WTC11 (cell line): Measurements from ENCODE around the gene CARD11.

Experiments
- CDX4 ChIP-seq: fragments of 250-450 bp; sonication (Bioruptor Pico); IDR thresholded peaks from 2 replicates; pipeline ENCODE4 v1.9.0; 2021; ENCODE audit warnings: moderate library complexity, mild to moderate bottlenecking, inconsistent platforms, borderline replicate concordance
- E2F5 ChIP-seq: sonication (generic); formaldehyde crosslinking; IDR thresholded peaks from 2 replicates; pipeline ENCODE4 v1.8.1; 2022; ENCODE audit warnings: mild to moderate bottlenecking, moderate library complexity, missing genetic modification reagents
- FOXP1 ChIP-seq: sonication (generic); formaldehyde crosslinking; IDR thresholded peaks from 2 replicates; pipeline ENCODE4 v1.8.0; 2022; ENCODE audit warnings: missing genetic modification reagents, mild to moderate bottlenecking, moderate library complexity, borderline replicate concordance
- MAX ChIP-seq: sonication (generic); formaldehyde crosslinking; IDR thresholded peaks from 2 replicates; pipeline ENCODE4 v1.8.0; 2022; ENCODE audit warnings: mild to moderate bottlenecking, missing genetic modification reagents
- ZNF512 ChIP-seq: sonication (generic); formaldehyde crosslinking; IDR thresholded peaks from 2 replicates; pipeline ENCODE4 v1.8.1; 2022; ENCODE audit warnings: missing genetic modification reagents, borderline replicate concordance

DNA sequence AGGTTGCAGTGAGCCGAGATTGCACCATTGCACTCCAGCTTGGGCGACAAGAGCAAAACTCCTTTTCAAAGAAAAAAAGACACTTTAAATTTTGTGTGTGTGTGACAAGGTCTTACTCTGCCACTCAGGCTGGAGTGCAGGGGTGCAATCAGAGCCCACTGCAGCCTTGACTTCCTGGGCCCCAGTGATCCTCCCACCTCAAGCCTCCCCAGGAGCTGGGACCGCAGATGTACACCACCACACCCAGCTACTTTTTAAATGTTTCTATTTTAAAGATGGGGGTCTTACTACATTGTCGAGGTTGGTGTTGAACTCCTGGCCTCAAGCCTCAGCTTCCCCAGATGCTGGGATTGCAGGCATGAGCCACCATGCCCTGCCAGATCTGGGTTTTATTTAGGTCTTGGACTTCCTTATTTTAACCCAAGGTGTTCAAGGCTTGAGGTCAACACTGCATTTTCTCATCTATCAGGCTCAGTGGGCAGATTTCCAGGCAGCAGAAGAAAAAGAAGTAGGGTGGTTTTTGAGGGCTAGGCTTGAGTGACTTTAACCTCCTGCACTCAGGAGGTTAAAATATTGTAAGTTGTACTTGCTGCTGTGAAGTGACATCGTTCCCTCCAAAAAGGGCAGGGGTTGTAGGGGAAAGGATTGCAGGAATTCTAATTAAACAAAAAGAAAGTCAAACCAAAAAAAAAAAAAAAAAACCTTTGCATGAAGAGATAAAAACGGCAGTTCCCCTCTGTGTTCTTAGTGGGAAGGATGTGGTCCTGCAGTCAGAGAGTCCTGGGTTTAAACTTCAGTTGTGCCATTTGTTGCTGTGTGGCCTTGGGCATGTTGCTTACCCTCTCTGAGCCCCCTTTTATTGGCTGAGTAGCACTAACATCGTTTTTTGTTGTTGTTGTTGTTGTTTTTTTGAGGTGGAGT is 71.5 kb downstream of the CARD11 start:
- TF ChIP-seq ZNF512 (CRISPR knock-in tag) = no peak
- no peak for TF ChIP-seq E2F5 (CRISPR knock-in tag)
- no peak for TF ChIP-seq CDX4
- TF ChIP-seq MAX (CRISPR knock-in tag) = no peak
- no peak for TF ChIP-seq FOXP1 (CRISPR knock-in tag)
